ENCODE data around the gene TMED8. TPM values are rescaled to one million over a fixed set of nuclear protein-coding genes. Genes with fewer than 3 reads are reported as not detected.
"Not testable (repeated sequence)": the region's sequence is repeated elsewhere in the genome, so short reads cannot be mapped to it uniquely, and the experiment has no call there.

Gene TMED8, protein sequence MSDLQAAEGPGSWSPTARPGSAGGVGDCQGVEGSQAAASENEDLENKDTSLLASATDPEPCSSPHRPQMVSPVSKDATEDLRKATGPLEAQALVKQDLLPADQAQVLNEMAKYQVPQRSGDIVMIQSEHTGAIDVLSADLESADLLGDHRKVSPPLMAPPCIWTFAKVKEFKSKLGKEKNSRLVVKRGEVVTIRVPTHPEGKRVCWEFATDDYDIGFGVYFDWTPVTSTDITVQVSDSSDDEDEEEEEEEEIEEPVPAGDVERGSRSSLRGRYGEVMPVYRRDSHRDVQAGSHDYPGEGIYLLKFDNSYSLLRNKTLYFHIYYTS
- total RNA-seq (10 to 100 TPM; 13.2 to 16.0 TPM), total RNA-seq (50.6 to 56.3 reads per million in 2 donors)

DNA sequence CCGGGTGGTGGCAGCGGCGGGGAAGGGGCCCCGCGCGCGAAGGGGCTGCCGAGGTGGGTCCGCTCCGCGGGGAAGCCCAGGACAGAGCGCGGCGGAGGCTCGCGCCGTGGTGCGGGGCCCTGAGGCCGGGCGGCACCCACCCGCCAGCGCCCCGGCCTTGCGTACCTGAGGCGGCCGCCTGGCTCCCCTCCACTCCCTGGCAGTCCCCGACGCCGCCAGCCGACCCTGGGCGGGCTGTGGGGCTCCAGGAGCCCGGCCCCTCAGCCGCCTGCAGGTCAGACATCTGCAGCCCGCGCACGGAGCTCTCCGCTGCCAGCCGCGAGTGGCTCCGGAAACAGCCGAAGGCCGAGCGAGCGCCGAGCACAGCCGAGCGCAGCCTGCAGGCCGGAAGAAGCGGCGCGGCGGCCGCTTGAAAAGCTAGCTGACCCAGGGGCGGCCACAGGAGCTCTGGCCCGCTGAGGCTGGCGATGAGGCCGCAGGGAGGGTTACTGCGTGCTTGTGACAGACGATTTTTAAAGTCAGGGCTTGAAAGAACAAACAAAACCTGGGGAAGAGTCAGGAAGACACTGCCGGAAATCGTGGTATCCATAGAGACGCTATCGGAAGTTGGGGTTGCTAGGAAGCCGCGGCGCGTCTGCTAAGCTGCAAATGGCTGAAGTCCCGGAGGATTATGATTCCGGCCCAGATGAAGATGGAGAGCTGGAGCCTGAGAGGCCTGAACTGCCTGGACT lies at the start of gene TMED8, which contains the start of gene SAMD15:
TMED8 (minus strand) TSS at position 324 of the 731 bp plus-strand sequence; CDS start at position 283, 41 bp downstream.
SAMD15 (plus strand) TSS at position 609 of the 731 bp plus-strand sequence; CDS start at position 649, 40 bp downstream.
- no peaks in the 10 kb centered on the region for H3K9me3 ChIP-seq (ENCODE audit: control insufficient read depth, low read length, poor library complexity, severe bottlenecking)
- ATAC-seq (peak; percentile 93), DNase-seq (peak; percentile 76 to 80 (median 77))
- peaks cover 35% of the 10 kb centered on the region for H3K4me1 Mint-ChIP-seq
- H3K4me3 Mint-ChIP-seq = no peak within 1 kb of the TSS
- peaks cover 11% of the 10 kb centered on the region for H3K27me3 Mint-ChIP-seq
- H3K36me3 Mint-ChIP-seq (ENCODE audit: low read depth) = peaks cover 5% of the 10 kb centered on the region
- H3K27ac Mint-ChIP-seq = no peak within 1 kb of the TSS

DNA sequence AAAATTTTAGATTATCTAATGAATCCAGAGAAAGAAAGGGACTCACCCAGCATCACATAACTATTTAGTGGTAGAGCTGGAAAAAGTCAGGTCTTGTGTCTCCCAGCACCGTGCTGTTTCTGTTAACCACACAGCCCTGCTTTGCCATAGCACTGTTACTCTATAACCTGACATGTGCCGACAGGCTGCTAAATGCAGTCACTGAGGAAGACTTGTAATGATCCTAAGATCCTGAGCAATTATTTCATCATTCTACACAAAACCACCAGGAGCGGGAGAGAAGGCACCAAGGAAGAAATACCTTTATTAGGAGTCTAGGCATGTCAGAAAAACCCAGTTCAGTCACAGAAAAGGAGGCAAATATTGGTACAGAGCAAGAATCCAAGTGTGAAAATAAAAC lies 49.5 kb upstream of the TMED8 start:
- Mint-ChIP-seq H3K36me3 (ENCODE audit: low read depth) (peaks cover 37% of the 10 kb centered on the region), H3K27ac (peak overlapping the region; percentile 29), H3K4me3 (no peak overlapping the region), H3K4me1 (no peaks in the 10 kb centered on the region), H3K27me3 (no peaks in the 10 kb centered on the region)
- ATAC-seq (no peak), DNase-seq (no peak)
- H3K9me3 ChIP-seq (ENCODE audit: control insufficient read depth, low read length, poor library complexity, severe bottlenecking) = no peaks in the 10 kb centered on the region

DNA sequence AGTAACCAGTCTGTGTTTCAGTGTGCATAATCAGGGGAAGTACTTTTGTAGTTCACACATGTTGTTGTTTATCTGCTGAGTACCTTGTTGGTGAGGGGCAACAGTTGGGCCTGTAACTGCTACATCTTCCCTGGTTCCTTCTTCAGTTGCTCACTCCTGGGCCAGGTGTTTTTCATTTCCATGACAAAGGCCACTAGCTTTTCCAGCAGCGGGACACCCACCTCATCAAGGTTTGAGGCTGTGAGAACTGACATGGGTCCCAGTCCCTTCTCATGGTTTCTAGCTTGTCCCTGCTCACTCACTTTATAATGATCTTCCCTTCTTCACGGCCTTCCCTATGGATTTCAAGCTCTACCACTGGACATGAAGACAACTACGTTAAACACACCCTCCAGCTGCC lies 48.0 kb upstream of the TMED8 start:
- Mint-ChIP-seq H3K27me3 (no peaks in the 10 kb centered on the region), H3K36me3 (ENCODE audit: low read depth) (peaks cover 37% of the 10 kb centered on the region), H3K4me1 (no peaks in the 10 kb centered on the region), H3K4me3 (no peak overlapping the region), H3K27ac (no peak overlapping the region)
- ATAC-seq (no peak), DNase-seq (no peak)
- H3K9me3 ChIP-seq (ENCODE audit: control insufficient read depth, low read length, poor library complexity, severe bottlenecking) = no peaks in the 10 kb centered on the region

DNA sequence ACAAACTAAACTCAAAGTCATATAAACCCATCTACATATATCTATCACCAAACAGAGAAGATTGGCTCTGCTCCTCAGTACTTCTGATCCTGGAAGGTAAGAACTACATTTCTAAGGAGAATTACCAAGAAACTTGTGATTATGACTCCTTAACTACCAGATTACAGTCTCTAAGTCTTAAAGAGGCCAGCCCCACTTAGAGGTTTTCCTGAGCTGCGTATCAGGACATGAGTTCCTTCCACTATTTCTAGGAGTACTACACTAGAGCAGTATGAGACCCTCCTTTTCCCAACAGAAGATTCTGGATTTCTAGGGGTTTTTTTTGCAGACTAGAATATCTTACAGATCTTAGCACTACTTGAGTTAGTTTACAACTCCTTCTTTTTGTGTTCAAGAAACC lies 46.5 kb upstream of the TMED8 start, which contains the start of gene NOXRED1:
NOXRED1 (minus strand) TSS at position 101 of the 400 bp plus-strand sequence. CDS start 634 bp downstream, outside the sequence.
- Mint-ChIP-seq H3K4me1 (no peaks in the 10 kb centered on the region), H3K27ac (no peak within 1 kb of the TSS), H3K27me3 (no peaks in the 10 kb centered on the region), H3K36me3 (ENCODE audit: low read depth) (peaks cover 25% of the 10 kb centered on the region), H3K4me3 (no peak within 1 kb of the TSS)
- DNase-seq = no peak
- no peaks in the 10 kb centered on the region for H3K9me3 ChIP-seq (ENCODE audit: control insufficient read depth, low read length, poor library complexity, severe bottlenecking)
- no peak for ATAC-seq

DNA sequence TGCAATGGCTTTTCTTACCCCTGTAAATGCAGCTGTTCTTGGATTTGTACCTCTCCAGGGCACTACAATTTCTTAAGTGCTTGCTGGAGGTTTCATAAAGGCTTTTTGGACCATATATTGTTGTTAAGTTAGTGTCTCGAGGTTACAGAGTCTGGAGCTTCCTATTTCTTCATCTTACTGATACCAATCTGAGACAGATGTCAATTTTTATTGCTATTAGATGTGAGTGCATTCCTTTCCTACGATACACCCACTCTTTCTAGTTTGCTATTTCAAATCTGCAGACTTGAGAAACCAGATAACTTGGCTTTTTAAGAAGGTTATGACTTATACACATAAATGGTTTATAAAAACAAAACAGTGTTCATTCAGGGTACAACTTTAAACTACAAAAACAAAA lies 44.3 kb upstream of the TMED8 start:
- Mint-ChIP-seq H3K27me3 (no peaks in the 10 kb centered on the region), H3K36me3 (ENCODE audit: low read depth) (peaks cover 11% of the 10 kb centered on the region), H3K4me3 (no peak overlapping the region), H3K27ac (no peak overlapping the region), H3K4me1 (no peaks in the 10 kb centered on the region)
- ATAC-seq (no peak), DNase-seq (no peak)
- H3K9me3 ChIP-seq (ENCODE audit: control insufficient read depth, low read length, poor library complexity, severe bottlenecking) = no peaks in the 10 kb centered on the region

DNA sequence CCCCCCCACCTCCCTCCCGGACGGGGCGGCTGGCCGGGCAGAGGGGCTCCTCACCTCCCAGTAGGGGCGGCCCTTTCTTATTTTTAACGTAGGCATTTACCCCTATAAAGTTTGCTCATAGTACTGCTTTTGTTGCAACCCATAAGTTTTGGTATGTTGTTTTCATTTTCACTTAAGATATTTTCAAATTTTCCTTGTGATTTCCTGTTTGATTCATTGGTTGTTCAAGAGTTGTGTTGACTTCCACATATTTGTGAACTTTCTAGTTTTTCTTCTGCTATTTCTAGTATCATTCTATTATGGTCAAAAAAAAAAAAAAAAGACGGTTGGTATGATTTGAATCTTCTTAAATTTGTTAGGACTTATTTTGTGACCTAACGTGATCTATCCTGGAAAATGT lies 39.9 kb upstream of the TMED8 start:
- no peak for ATAC-seq
- H3K4me1 Mint-ChIP-seq = no peaks in the 10 kb centered on the region
- no peak for DNase-seq
- no peaks in the 10 kb centered on the region for H3K27me3 Mint-ChIP-seq
- H3K27ac Mint-ChIP-seq = no peak overlapping the region
- no peaks in the 10 kb centered on the region for H3K9me3 ChIP-seq (ENCODE audit: control insufficient read depth, low read length, poor library complexity, severe bottlenecking)
- H3K36me3 Mint-ChIP-seq (ENCODE audit: low read depth) = peaks cover 2% of the 10 kb centered on the region
- no peak overlapping the region for H3K4me3 Mint-ChIP-seq

DNA sequence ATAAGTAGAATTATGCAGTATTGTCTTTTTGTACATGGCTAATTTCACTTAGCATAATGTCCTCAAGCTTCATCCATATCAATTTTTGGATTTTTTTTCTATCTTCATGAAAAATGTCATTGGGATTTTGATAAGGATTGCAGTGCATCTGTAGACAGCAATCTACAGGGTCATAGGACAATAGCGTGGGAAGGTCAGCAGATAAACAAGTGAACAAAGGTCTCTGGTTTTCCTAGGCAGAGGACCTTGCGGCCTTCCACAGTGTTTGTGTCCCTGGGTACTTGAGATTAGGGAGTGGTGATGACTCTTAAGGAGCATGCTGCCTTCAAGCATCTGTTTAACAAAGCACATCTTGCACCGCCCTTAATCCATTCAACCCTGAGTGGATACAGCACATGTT lies 39.2 kb upstream of the TMED8 start:
- H3K27ac Mint-ChIP-seq; DNase-seq; H3K27me3 Mint-ChIP-seq; H3K4me3 Mint-ChIP-seq; H3K36me3 Mint-ChIP-seq (ENCODE audit: low read depth); H3K9me3 ChIP-seq (ENCODE audit: control insufficient read depth, low read length, poor library complexity, severe bottlenecking); H3K4me1 Mint-ChIP-seq; ATAC-seq: not testable (repeated sequence)

DNA sequence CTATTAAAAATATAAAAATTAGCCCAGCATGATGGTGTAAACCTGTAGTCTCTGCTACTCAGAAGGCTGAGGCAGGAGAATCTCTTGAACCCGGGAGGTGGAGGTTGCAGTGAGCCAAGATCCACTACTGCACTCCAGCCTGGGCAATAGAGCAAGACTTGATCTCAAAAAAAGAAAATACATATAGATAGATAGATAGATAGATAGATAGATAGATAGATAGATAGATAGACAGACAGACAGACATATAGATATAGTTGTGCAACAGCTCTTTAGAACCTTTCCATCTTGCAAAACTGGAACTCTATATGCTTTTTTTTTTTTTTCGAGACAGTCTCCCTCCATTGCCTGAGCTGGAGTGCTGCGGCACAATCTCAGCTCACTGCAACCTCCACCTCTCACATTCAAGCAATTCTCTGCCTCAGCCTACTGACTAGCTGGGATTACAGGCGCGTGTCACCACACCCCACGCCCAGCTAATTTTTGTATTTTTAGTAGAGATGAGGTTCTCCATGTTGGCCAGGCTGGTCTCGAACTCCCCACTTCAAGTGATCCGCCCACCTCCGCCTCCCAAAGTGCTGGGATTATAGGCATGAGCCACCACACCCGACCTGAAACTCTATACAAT lies 38.6 kb upstream of the TMED8 start:
- H3K27ac Mint-ChIP-seq; ATAC-seq; H3K4me1 Mint-ChIP-seq; H3K36me3 Mint-ChIP-seq (ENCODE audit: low read depth); H3K9me3 ChIP-seq (ENCODE audit: control insufficient read depth, low read length, poor library complexity, severe bottlenecking); H3K27me3 Mint-ChIP-seq; DNase-seq; H3K4me3 Mint-ChIP-seq: not testable (repeated sequence)

DNA sequence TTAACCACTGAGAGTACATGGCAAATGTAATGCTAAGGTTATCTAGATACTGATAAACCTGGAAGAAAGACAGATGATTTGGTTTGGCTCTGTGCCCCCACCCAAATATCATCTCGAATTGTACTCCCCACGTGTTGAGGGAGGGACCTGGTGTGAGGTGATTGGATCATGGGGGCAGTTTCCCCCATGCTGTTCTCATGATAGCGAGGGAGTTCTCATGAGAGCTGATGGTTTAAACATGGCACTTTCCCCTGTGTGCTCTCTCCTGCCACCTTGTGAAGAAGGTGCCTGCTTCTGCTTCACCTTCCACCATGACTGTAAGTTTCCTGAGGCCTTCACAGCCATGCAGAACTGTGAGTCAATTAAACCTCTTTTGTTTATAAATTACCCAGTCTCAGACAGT lies 32.2 kb upstream of the TMED8 start:
- no peak for DNase-seq
- ATAC-seq = no peak
- H3K9me3 ChIP-seq (ENCODE audit: control insufficient read depth, low read length, poor library complexity, severe bottlenecking) = no peaks in the 10 kb centered on the region
- Mint-ChIP-seq H3K4me3 (no peak overlapping the region), H3K4me1 (peaks cover 13% of the 10 kb centered on the region), H3K27me3 (no peaks in the 10 kb centered on the region), H3K27ac (no peak overlapping the region), H3K36me3 (ENCODE audit: low read depth) (peaks cover 3% of the 10 kb centered on the region)

DNA sequence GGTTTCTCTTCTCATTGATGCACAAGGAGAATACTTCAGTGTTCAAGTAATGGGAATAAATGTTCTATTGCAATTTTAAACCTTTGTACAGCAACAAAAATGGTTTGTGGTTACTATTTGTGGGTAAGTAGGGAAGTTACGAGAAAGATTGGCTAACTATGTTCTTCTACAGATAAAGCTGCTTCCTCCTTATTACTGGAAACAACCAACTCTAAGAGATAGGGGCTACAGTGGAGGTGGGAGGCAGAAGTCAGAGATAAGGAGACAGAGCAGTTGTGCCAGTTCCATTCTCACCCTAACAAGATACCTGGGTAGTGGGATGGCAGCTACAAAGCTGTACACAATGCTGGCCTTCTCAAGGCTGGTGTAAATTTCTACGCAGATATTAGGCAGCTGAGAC lies 30.3 kb upstream of the TMED8 start:
- no peaks in the 10 kb centered on the region for H3K9me3 ChIP-seq (ENCODE audit: control insufficient read depth, low read length, poor library complexity, severe bottlenecking)
- peaks cover 14% of the 10 kb centered on the region for H3K4me1 Mint-ChIP-seq
- peaks cover 4% of the 10 kb centered on the region for H3K36me3 Mint-ChIP-seq (ENCODE audit: low read depth)
- peak overlapping the region; percentile 45 for H3K27ac Mint-ChIP-seq
- no peaks in the 10 kb centered on the region for H3K27me3 Mint-ChIP-seq
- H3K4me3 Mint-ChIP-seq = no peak overlapping the region
- ATAC-seq = no peak
- DNase-seq = no peak

DNA sequence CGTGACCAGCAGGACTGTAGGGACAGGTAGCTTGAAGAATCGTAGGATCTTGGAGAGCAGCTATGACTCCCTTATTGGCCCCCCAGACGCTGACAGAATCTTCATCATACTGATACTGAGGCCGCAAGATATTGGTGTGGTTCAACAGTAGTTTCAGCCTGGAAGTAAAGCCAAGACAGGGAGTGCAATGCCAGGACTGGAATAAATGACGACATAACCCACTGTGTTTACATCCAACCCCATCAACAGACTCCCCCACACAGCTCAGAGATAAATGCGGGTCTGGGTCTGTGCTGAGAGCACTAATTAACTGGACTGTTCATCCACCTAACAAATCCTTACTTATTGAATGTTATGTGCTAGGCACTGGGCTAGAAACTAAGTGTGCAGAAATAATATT lies 29.8 kb upstream of the TMED8 start:
- Mint-ChIP-seq H3K36me3 (ENCODE audit: low read depth) (peaks cover 4% of the 10 kb centered on the region), H3K27ac (peak overlapping the region; percentile 45), H3K27me3 (no peaks in the 10 kb centered on the region), H3K4me3 (no peak overlapping the region), H3K4me1 (peaks cover 14% of the 10 kb centered on the region)
- no peak for DNase-seq
- H3K9me3 ChIP-seq (ENCODE audit: control insufficient read depth, low read length, poor library complexity, severe bottlenecking) = no peaks in the 10 kb centered on the region
- no peak for ATAC-seq

DNA sequence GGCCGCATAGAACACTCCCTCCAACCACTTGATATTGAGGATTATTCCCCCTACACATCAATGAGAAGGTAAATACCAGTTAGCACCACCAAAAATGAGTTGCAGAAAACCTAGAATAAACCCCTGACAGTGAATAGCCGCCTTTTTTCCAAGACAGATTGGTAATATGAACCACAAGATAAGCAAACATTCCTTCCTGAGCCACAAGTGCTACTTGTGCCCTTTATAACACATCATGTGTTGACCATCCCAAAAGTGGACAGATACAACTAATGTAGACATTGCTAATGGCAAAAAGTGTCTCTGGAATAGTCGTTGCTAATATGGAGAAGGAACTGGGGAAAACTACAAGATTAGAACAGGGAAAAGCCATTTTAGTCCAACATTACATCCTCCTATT lies 29.2 kb upstream of the TMED8 start:
- ATAC-seq (no peak), DNase-seq (no peak)
- no peaks in the 10 kb centered on the region for H3K9me3 ChIP-seq (ENCODE audit: control insufficient read depth, low read length, poor library complexity, severe bottlenecking)
- Mint-ChIP-seq H3K27ac (no peak overlapping the region), H3K36me3 (ENCODE audit: low read depth) (peaks cover 4% of the 10 kb centered on the region), H3K27me3 (no peaks in the 10 kb centered on the region), H3K4me3 (no peak overlapping the region), H3K4me1 (peaks cover 14% of the 10 kb centered on the region)

DNA sequence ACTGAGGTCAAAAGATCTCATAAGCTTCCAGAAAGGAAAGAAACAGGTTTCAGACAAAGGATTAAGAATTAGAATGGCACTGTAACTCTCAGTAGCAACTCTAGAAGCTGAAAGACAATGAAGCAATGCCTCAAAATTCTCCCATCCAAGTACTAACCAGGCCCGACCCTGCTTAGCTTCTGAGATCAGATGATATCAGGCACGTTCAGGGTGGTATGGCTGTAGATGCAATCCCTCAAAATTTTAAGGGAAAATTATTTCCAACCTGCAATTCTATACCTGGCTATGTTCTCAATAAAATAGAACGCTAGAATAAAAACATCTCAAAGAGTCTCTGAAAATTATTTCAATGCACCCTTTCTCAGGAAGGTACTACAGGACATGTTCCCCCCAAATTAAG lies 26.9 kb upstream of the TMED8 start:
- no peak for ATAC-seq
- DNase-seq = no peak
- Mint-ChIP-seq H3K27ac (no peak overlapping the region), H3K4me3 (no peak overlapping the region), H3K27me3 (no peaks in the 10 kb centered on the region), H3K4me1 (peaks cover 14% of the 10 kb centered on the region), H3K36me3 (ENCODE audit: low read depth) (peaks cover 9% of the 10 kb centered on the region)
- no peaks in the 10 kb centered on the region for H3K9me3 ChIP-seq (ENCODE audit: control insufficient read depth, low read length, poor library complexity, severe bottlenecking)
